HG02870 (cell line): ENCODE results near the gene KCNMA1.

Experiments used
- ATAC-seq: cut with Tn5 transposase; IDR thresholded peaks from one replicate; pipeline ENCODE4 v1.9.1; 2021; ENCODE audit warnings: mild to moderate bottlenecking, moderate library complexity; ENCODE audit not compliant: unreplicated experiment

KCNMA1 gene

GRCh38 chr10:77635402-77636227 lies 2.0 kb downstream of the KCNMA1 start:
- no peak for ATAC-seq

- no peak for ATAC-seq
Observed at GRCh38 chr10:77634939-77635338, 2.7 kb downstream of the KCNMA1 start.

- ATAC-seq = no peak
Observed at GRCh38 chr10:77633376-77633775, 4.2 kb downstream of the KCNMA1 start.

- ATAC-seq = no peak
Observed at GRCh38 chr10:77631241-77631640, 6.4 kb downstream of the KCNMA1 start.

GRCh38 chr10:77630507-77630848 lies 7.1 kb downstream of the KCNMA1 start:
- ATAC-seq = no peak

GRCh38 chr10:77629775-77630506 lies 7.7 kb downstream of the KCNMA1 start:
- no peak for ATAC-seq

- no peak for ATAC-seq
Observed at GRCh38 chr10:77628906-77629730, 8.5 kb downstream of the KCNMA1 start.

GRCh38 chr10:77626266-77626935 lies 11.2 kb downstream of the KCNMA1 start:
- ATAC-seq = no peak

- no peak for ATAC-seq
Observed at GRCh38 chr10:77625379-77625778, 12.2 kb downstream of the KCNMA1 start.

- ATAC-seq = peak; percentile 86
Observed at GRCh38 chr10:77622889-77623291, 14.7 kb downstream of the KCNMA1 start.

GRCh38 chr10:77620731-77621130 lies 16.9 kb downstream of the KCNMA1 start:
- no peak for ATAC-seq

GRCh38 chr10:77619964-77620703 lies 17.5 kb downstream of the KCNMA1 start:
- no peak for ATAC-seq

GRCh38 chr10:77618117-77618516 lies 19.5 kb downstream of the KCNMA1 start:
- ATAC-seq = no peak

GRCh38 chr10:77616766-77617165 lies 20.8 kb downstream of the KCNMA1 start:
- ATAC-seq = no peak

- ATAC-seq = no peak
Observed at GRCh38 chr10:77614778-77615625, 22.6 kb downstream of the KCNMA1 start.

GRCh38 chr10:77613476-77614130 lies 24.0 kb downstream of the KCNMA1 start:
- no peak for ATAC-seq

- no peak for ATAC-seq
Observed at GRCh38 chr10:77611670-77612069, 25.9 kb downstream of the KCNMA1 start.

GRCh38 chr10:77611221-77611620 lies 26.4 kb downstream of the KCNMA1 start:
- no peak for ATAC-seq

- no peak for ATAC-seq
Observed at GRCh38 chr10:77609781-77610272, 27.8 kb downstream of the KCNMA1 start.
